BLaER1 (cell line): Measurements from ENCODE around the gene AGPAT3.

Experiments used
- H3K27ac ChIP-seq: shearing (Covaris generic); formaldehyde crosslinking; 2 replicates; pipeline ENCODE4 v1.8.1; 2022
- H3K27me3 ChIP-seq: shearing (Covaris generic); formaldehyde crosslinking; 2 replicates; pipeline ENCODE4 v1.8.1; 2022
- H3K36me3 ChIP-seq: shearing (Covaris generic); formaldehyde crosslinking; 2 replicates; pipeline ENCODE4 v1.8.1; 2022
- H3K4me1 ChIP-seq: shearing (Covaris generic); formaldehyde crosslinking; 2 replicates; pipeline ENCODE4 v1.8.1; 2022
- H3K4me2 ChIP-seq: shearing (Covaris generic); formaldehyde crosslinking; 2 replicates; pipeline ENCODE4 v1.8.1; 2022
- H3K4me3 ChIP-seq: shearing (Covaris generic); formaldehyde crosslinking; 2 replicates; pipeline ENCODE4 v1.8.1; 2022
- H3K9ac ChIP-seq: shearing (Covaris generic); formaldehyde crosslinking; 2 replicates; pipeline ENCODE4 v1.8.1; 2022
- H3K9me3 ChIP-seq: shearing (Covaris generic); formaldehyde crosslinking; 2 replicates; pipeline ENCODE4 v1.8.1; 2022
- H4K20me1 ChIP-seq: shearing (Covaris generic); formaldehyde crosslinking; 2 replicates; pipeline ENCODE4 v1.8.1; 2022
- Cebpa-rat ChIP-seq: shearing (Covaris generic); IDR thresholded peaks from 2 replicates; pipeline ENCODE4 v1.8.1; 2022

AGPAT3 gene

DNA sequence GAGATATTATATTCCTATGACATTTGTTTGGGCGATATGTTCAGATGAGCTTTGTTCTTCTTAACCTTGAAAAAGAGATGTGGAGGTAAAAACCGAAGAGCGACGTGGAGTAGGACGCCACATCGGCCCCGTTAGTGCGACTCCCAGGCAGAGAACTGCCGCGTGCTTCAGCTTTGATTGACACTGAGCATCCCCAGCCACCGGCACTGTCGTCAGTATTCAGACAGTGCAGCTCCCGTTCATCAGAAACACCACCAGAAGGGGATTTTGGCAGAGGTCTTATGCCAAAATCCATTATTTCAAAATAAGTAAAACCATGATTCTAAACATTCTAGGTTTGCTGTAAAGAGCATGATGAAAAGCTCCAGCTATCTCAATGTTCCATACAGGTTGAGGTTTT, 66.5 kb downstream of the AGPAT3 start:
- Histone ChIP-seq H3K4me2 (no peak overlapping the region), H3K27ac (no peak overlapping the region), H3K36me3 (peaks cover 13% of the 10 kb centered on the region; the same call in 1 of the 2 replicates), H4K20me1 (peaks cover 99% of the 10 kb centered on the region), H3K4me1 (peaks cover 19% of the 10 kb centered on the region), H3K27me3 (no peaks in the 10 kb centered on the region), H3K9ac (no peak overlapping the region), H3K9me3 (no peaks in the 10 kb centered on the region), H3K4me3 (no peak overlapping the region)
- no peak for TF ChIP-seq Cebpa-rat

GRCh38 chr21:43932005-43932404, 67.0 kb downstream of the AGPAT3 start:
- Histone ChIP-seq H3K27ac (no peak overlapping the region), H3K36me3 (peaks cover 13% of the 10 kb centered on the region; the same call in 1 of the 2 replicates), H3K9ac (no peak overlapping the region), H3K4me3 (no peak overlapping the region), H3K4me2 (no peak overlapping the region), H3K27me3 (no peaks in the 10 kb centered on the region), H3K9me3 (no peaks in the 10 kb centered on the region), H3K4me1 (peaks cover 21% of the 10 kb centered on the region), H4K20me1 (peaks cover 100% of the 10 kb centered on the region)
- TF ChIP-seq Cebpa-rat, result no peak

- Histone ChIP-seq H3K27ac (no peak overlapping the region), H3K9me3 (no peaks in the 10 kb centered on the region), H3K4me2 (no peak overlapping the region), H3K27me3 (no peaks in the 10 kb centered on the region), H3K36me3 (peaks cover 6% of the 10 kb centered on the region; the same call in 1 of the 2 replicates), H4K20me1 (peaks cover 100% of the 10 kb centered on the region), H3K9ac (no peak overlapping the region), H3K4me3 (no peak overlapping the region), H3K4me1 (peaks cover 31% of the 10 kb centered on the region)
- TF ChIP-seq Cebpa-rat, result no peak
Measured at GRCh38 chr21:43933199-43933598, 68.2 kb downstream of the AGPAT3 start.

DNA sequence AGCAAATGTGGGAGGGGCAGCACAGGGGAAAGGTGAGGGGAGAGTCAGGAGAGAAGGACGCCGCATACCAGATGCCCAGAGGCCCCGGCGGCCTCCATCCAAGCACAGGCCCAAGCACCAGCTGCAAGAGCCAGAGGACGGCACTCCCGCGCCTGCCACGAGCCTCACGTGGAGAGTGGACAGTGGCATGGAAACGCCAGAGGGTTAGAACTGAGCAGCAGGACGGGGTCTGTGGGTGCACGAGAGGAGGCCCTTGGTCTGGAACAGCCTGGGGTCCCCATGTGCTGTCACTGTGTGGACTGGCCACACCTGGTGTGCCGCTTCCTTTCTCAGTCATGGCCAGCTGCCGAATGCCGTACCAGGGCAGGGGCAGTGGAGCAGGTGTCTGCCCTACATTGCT, 68.7 kb downstream of the AGPAT3 start:
- H4K20me1 ChIP-seq, result peaks cover 100% of the 10 kb centered on the region
- H3K27me3 ChIP-seq, result no peaks in the 10 kb centered on the region
- no peaks in the 10 kb centered on the region for H3K9me3 ChIP-seq
- H3K27ac ChIP-seq, result no peak overlapping the region
- peaks cover 1% of the 10 kb centered on the region; the same call in 1 of the 2 replicates for H3K36me3 ChIP-seq
- H3K4me1 ChIP-seq, result peaks cover 35% of the 10 kb centered on the region
- no peak overlapping the region for H3K4me3 ChIP-seq
- no peak overlapping the region for H3K4me2 ChIP-seq
- H3K9ac ChIP-seq, result no peak overlapping the region
- TF ChIP-seq Cebpa-rat, result no peak

GRCh38 chr21:43934116-43934515, 69.1 kb downstream of the AGPAT3 start:
- no peaks in the 10 kb centered on the region; the same call in 1 of the 2 replicates for H3K36me3 ChIP-seq
- H4K20me1 ChIP-seq, result peaks cover 99% of the 10 kb centered on the region
- H3K9ac ChIP-seq, result no peak overlapping the region
- no peaks in the 10 kb centered on the region for H3K9me3 ChIP-seq
- no peak for TF ChIP-seq Cebpa-rat
- H3K27me3 ChIP-seq, result no peaks in the 10 kb centered on the region
- H3K4me3 ChIP-seq, result no peak overlapping the region
- no peak overlapping the region for H3K27ac ChIP-seq
- H3K4me1 ChIP-seq, result peaks cover 40% of the 10 kb centered on the region
- H3K4me2 ChIP-seq, result no peak overlapping the region

- H3K36me3 ChIP-seq, result peaks cover 6% of the 10 kb centered on the region; the same call in 1 of the 2 replicates
- no peak overlapping the region for H3K4me3 ChIP-seq
- H3K27ac ChIP-seq, result no peak overlapping the region
- H3K4me2 ChIP-seq, result no peak overlapping the region
- H3K9ac ChIP-seq, result no peak overlapping the region
- H3K4me1 ChIP-seq, result peaks cover 40% of the 10 kb centered on the region
- H3K27me3 ChIP-seq, result no peaks in the 10 kb centered on the region
- TF ChIP-seq Cebpa-rat, result no peak
- H3K9me3 ChIP-seq, result no peaks in the 10 kb centered on the region
- H4K20me1 ChIP-seq, result peaks cover 99% of the 10 kb centered on the region
Measured at GRCh38 chr21:43934716-43935705, 70.0 kb downstream of the AGPAT3 start.

DNA sequence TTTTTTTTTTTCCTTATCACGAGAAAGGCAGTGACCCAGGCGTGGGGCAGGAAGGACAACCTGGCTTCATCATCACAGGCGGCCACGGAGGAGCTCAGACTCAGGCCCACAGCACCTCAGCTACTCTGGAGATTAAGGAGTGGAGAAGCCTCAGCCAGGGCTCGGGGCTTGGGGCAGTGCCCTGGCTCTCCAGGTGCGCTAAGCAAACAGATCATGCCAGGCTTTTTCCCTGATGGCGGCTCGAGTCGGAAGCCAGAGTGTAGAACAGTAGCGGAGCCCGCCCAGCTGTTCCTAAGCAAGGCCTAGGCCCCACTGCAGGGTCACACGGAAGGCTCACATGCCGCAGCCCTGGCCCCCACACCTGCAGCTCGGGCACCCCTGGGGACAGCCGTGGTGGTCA, 70.7 kb downstream of the AGPAT3 start:
- no peak for TF ChIP-seq Cebpa-rat
- H3K4me2 ChIP-seq, result no peak overlapping the region
- no peaks in the 10 kb centered on the region for H3K9me3 ChIP-seq
- peaks cover 33% of the 10 kb centered on the region for H3K4me1 ChIP-seq
- H3K4me3 ChIP-seq, result no peak overlapping the region
- peaks cover 9% of the 10 kb centered on the region; the same call in 1 of the 2 replicates for H3K36me3 ChIP-seq
- H4K20me1 ChIP-seq, result peaks cover 99% of the 10 kb centered on the region
- no peak overlapping the region for H3K27ac ChIP-seq
- no peak overlapping the region for H3K9ac ChIP-seq
- H3K27me3 ChIP-seq, result no peaks in the 10 kb centered on the region

DNA sequence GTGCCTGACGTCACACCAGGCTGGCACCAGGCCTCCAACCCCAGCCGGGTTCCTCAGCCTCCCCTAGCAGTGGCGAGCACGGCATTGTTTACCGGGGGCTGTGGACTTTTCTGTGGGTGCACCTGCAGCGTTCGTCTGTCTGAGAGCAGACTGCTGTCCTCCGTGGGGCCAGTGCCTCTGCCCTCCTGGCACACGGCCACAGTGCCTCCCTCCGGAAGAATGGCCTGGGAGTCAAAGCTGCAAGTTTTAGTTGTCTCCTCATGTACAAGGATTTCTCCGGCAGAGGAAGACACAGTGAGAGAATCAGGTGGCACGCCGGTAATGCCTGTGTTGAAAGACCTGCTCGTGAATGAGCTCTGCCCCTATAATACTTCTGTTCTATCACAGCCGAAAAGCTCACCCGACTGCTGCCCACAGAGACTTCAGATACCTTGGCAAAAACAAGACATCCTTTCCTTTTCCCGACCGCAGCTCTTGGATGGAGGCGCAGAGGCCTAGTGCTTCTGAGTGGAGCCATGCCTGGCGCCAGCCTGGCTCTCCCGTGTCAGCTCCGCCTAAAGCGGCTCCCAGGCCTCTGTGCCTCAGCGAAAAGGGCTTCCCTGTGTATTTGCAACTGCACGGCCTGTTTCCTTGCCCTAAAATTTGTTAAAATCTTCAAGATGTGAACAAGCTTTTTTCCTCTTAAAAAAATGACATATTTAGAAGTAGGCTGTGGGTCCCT, 71.4 kb downstream of the AGPAT3 start:
- no peak overlapping the region for H3K9ac ChIP-seq

DNA sequence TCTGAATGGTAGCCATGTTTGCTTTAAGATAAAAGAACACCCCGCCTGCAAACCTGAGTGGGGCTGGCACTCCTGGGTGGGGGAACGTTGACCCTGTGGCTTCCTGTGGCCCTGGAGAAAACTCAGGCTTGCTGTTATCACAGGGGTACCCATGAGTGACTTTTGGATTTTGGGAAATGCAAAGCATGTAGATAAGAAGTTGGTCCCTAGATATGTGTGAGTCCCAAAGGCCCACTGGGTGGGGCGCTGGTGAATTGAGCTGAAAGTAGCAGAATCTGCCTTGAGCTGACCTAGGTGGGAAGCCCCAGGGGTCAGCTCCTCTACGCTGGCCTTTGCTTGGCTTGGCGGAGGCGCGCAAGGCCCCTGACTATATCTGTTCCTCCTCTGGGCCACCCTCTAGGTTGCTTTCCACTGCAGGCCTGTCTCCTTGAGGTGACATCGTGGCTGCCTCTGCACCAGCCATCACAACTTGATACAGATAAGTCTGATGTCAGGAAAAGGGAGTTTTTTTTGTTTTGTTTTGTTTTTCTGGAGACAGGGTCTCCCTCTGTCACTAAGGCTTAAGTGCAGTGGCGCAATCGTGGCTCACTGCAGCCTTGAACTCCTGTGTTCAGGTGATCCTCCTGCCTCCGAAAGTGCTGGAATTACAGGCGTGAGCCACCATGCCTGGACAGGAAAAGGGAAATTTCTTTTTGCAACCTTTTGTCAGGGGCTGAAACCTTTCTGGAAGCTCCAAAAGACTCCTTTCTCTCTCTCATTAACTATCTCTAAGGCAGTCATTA, 72.2 kb downstream of the AGPAT3 start:
- Histone ChIP-seq H4K20me1 (peaks cover 99% of the 10 kb centered on the region), H3K9ac (no peak overlapping the region), H3K4me2 (no peak overlapping the region), H3K27me3 (no peaks in the 10 kb centered on the region), H3K4me1 (peaks cover 28% of the 10 kb centered on the region), H3K27ac (no peak overlapping the region), H3K4me3 (no peak overlapping the region), H3K9me3 (no peaks in the 10 kb centered on the region), H3K36me3 (peaks cover 9% of the 10 kb centered on the region; the same call in 1 of the 2 replicates)
- no peak for TF ChIP-seq Cebpa-rat

More for the DNA sequence above, 71.4 kb downstream of the AGPAT3 start:
- Histone ChIP-seq H3K4me3 (no peak overlapping the region), H3K36me3 (peaks cover 9% of the 10 kb centered on the region; the same call in 1 of the 2 replicates), H3K4me1 (peaks cover 28% of the 10 kb centered on the region), H3K4me2 (no peak overlapping the region), H4K20me1 (peaks cover 99% of the 10 kb centered on the region), H3K9me3 (no peaks in the 10 kb centered on the region), H3K27ac (no peak overlapping the region), H3K27me3 (no peaks in the 10 kb centered on the region)
- TF ChIP-seq Cebpa-rat, result no peak
